Lung (tissue), 12 donors: ENCODE results near the gene ADAM12. TPM values are rescaled to one million over a fixed set of nuclear protein-coding genes. Genes with fewer than 3 reads are reported as not detected.

Experiments
- ATAC-seq: fragments of 200-7000 bp; cut with Tn5 transposase; one replicate; pipeline ENCODE4 v1.9.1; 2020; ENCODE audit warnings: moderate number of reproducible peaks; ENCODE audit not compliant: insufficient read depth, low FRiP score
- DNase-seq, 3 donors: peaks; one replicate each; pipeline ENCODE4 v3.0.0-alpha.2; 2013 to 2017
- H3K27ac ChIP-seq, 2 donors: one replicate each; pipeline ENCODE4 v1.5.1; 2013; ENCODE audit warnings: mild to moderate bottlenecking in 2 of 2, moderate library complexity in 2 of 2, control low read depth in 1 of 2, inconsistent platforms in 1 of 2, low read depth in 1 of 2, low read length in 1 of 2
- H3K27me3 ChIP-seq, 3 donors: one replicate each; pipeline ENCODE4 v1.5.1; 2013; ENCODE audit warnings: low read length in 2 of 3; ENCODE audit not compliant: control insufficient read depth in 3 of 3, insufficient read depth in 3 of 3
- H3K36me3 ChIP-seq, 4 donors: one replicate each; pipeline ENCODE4 v1.5.1; 2013; ENCODE audit warnings: low read length in 4 of 4, mild to moderate bottlenecking in 1 of 4, moderate library complexity in 1 of 4; ENCODE audit not compliant: control insufficient read depth in 4 of 4, insufficient read depth in 4 of 4
- H3K4me1 ChIP-seq, 5 donors: one replicate each; pipeline ENCODE4 v1.5.1; 2013; ENCODE audit warnings: low read length in 5 of 5, mild to moderate bottlenecking in 2 of 5, moderate library complexity in 1 of 5; ENCODE audit not compliant: control insufficient read depth in 5 of 5, insufficient read depth in 5 of 5
- H3K4me3 ChIP-seq: one replicate; pipeline ENCODE4 v1.5.1; 2013; ENCODE audit warnings: mild to moderate bottlenecking, control low read depth, moderate library complexity
- H3K9ac ChIP-seq, 2 donors: one replicate each; pipeline ENCODE4 v1.5.1; 2013; ENCODE audit warnings: low read length in 2 of 2, control low read depth in 1 of 2; ENCODE audit not compliant: insufficient read depth in 1 of 2
- H3K9me3 ChIP-seq, 4 donors: one replicate each; pipeline ENCODE4 v1.5.1; 2013; ENCODE audit warnings: low read length in 3 of 4, mild to moderate bottlenecking in 1 of 4, moderate library complexity in 1 of 4; ENCODE audit not compliant: control insufficient read depth in 4 of 4, insufficient read depth in 3 of 4
- WGBS, 2 donors: extraction: QIAGEN DNeasy Blood & Tissue Kit; methylation state at CpG; one replicate each; pipeline ENCODE4 v1.1.7; 2013; 5-methylcytosine and 5-hydroxymethylcytosine counted together
- polyA plus RNA-seq, 2 donors: library from polyadenylated mRNA; stranded (reverse); fragments of 200-250 nt; gene quantifications; one replicate each; pipeline ENCODE4 v1.2.1, GENCODE V29; 2013
- total RNA-seq, 2 donors: library from RNA; depleted of rRNA in 1 of 2; stranded (reverse); fragments of >200 nt in 1 of 2; gene quantifications; one replicate each; pipeline ENCODE4 v1.2.1, GENCODE V29; 2014 to 2021
- TF ChIP-seq, protein P1 (sequence below): IDR thresholded peaks from 2 replicates; pipeline ENCODE4 v1.5.1; 2012; ENCODE audit warnings: mild to moderate bottlenecking; ENCODE audit errors: control extremely low read depth, extremely low read depth
- donor health status: control.
- donor health status: control.
- donor health status: Bipolar disorder and iron deficiency.
- donor health status: healthy.
- donor health status: DM: yes; HTN: yes; CAD: no.

ADAM12 gene
- total and polyA plus RNA-seq, 4 donors: 0.16 to 5.8 (median 0.85) TPM

DNA sequence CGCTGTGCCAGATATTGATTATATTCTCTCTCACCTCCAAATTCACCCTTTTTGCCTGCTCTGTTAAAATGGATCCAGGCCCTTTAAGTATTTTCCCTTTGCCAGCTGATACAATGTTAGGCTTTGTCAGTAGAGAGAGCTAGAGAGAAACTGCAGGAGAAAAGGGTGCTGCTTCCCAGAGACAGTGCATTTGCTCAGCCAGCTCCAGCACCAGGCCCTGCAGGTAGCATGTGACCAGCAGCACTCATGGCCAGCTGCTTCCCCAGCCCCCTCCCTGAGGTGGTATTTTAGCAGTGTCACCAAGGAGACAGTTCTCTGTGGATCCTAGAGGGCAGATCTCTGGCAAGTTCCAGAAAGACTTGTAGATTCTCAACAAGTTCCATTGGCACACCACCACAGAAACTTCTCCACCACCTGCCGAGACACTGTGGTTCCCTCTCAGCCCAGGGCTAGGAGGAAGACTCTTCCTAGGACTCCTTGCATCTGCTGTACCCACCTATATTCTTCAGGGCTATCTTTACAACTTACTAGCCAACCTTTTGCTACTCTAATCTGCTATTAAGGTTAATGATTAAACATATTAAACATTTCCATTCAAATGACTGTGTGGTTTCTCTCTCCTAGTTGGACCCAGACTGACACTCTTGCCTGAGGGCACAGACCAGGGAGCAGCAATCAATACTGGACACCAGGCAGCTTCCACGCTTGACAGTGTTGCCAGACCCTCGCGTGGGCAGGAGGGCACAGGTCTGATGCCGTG lies 35.6 kb upstream of the ADAM12 start:
- H3K27me3 ChIP-seq: no peaks in the 10 kb centered on the region
- H3K4me3 ChIP-seq: no peak overlapping the region
- peaks cover 0 to 16% (median 2%) of the 10 kb centered on the region in 4 donors for H3K9me3 ChIP-seq
- ATAC-seq: no peak
- no peak overlapping the region for H3K27ac ChIP-seq
- DNase-seq: no peak
- H3K36me3 ChIP-seq: no peaks in the 10 kb centered on the region
- TF ChIP-seq, protein P1, sequence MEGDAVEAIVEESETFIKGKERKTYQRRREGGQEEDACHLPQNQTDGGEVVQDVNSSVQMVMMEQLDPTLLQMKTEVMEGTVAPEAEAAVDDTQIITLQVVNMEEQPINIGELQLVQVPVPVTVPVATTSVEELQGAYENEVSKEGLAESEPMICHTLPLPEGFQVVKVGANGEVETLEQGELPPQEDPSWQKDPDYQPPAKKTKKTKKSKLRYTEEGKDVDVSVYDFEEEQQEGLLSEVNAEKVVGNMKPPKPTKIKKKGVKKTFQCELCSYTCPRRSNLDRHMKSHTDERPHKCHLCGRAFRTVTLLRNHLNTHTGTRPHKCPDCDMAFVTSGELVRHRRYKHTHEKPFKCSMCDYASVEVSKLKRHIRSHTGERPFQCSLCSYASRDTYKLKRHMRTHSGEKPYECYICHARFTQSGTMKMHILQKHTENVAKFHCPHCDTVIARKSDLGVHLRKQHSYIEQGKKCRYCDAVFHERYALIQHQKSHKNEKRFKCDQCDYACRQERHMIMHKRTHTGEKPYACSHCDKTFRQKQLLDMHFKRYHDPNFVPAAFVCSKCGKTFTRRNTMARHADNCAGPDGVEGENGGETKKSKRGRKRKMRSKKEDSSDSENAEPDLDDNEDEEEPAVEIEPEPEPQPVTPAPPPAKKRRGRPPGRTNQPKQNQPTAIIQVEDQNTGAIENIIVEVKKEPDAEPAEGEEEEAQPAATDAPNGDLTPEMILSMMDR: no peak
- no peaks in the 10 kb centered on the region for H3K4me1 ChIP-seq
- no peak overlapping the region for H3K9ac ChIP-seq
- 83 to 95% methylated on average over 6 of the region's 6 CpGs for WGBS, 2 donors

DNA sequence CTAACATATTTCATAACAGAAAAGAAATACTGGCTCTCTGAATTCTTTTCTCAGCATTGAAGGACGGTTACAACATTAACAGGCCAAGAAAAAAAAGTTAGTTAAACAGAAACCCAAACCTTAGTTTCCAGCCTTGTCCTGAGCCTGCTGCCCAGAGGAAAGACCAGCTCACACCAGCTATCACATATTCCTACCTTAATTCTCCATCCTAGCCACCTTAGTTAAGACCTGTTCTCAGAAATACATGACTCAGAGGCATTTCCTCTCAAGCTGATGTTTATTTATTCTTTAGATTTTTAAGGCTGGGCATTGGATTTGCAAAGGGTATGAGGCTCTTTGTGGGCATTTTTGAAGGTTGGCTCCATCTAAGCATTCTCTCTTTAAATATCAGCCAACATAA lies 34.3 kb upstream of the ADAM12 start:
- TF ChIP-seq, protein P1: no peak
- Histone ChIP-seq H3K9ac (no peak overlapping the region), H3K4me1 (no peaks in the 10 kb centered on the region), H3K27ac (no peak overlapping the region), H3K4me3 (no peak overlapping the region), H3K9me3 (peaks cover 0 to 22% (median 2%) of the 10 kb centered on the region in 4 donors), H3K27me3 (no peaks in the 10 kb centered on the region), H3K36me3 (no peaks in the 10 kb centered on the region)
- no peak for ATAC-seq
- no peak for DNase-seq
- WGBS, 2 donors: 67 to 71% methylated on average over 1 of the region's 1 CpG

DNA sequence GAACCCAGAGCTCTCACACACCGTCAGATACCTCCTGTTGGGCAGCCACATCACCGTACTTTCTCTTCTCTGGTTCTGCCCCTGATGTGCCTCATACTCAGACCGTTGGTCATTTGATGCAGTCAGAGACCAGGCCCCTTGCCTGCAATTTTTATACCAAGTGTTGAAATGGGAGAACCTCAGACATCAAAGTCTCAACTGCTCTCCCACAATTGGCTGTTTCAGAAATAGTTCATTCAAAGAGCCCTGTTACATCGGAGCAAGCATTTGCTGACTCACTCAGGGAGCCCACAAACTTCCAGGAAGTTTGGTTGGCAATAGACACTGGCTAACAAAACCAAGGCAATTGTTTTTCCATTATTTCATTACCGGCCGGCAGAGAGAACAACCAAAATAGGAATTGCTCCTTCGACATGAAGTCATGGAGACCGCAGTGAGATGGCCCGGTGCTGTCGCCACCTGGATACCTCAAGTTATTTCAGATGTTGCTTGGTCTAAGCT lies 33.5 kb upstream of the ADAM12 start:
- ATAC-seq: no peak

More for the DNA sequence above, 33.5 kb upstream of the ADAM12 start:
- H3K27me3 ChIP-seq: no peaks in the 10 kb centered on the region
- no peak overlapping the region for H3K9ac ChIP-seq
- peak in 1 of 3 donors; percentile 16 for DNase-seq
- 62 to 63% methylated on average over 10 of the region's 10 CpGs for WGBS, 2 donors
- H3K36me3 ChIP-seq: no peaks in the 10 kb centered on the region
- TF ChIP-seq, protein P1: no peak
- H3K27ac ChIP-seq: no peak overlapping the region
- no peak overlapping the region for H3K4me3 ChIP-seq
- H3K9me3 ChIP-seq: peaks cover 0 to 22% (median 2%) of the 10 kb centered on the region in 4 donors
- no peaks in the 10 kb centered on the region for H3K4me1 ChIP-seq
